Upper lobe of left lung (tissue), 6 donors: Measurements from ENCODE around the gene TMEM242. TPM values are rescaled to one million over a fixed set of nuclear protein-coding genes. Genes with fewer than 3 reads are reported as not detected.

Source experiments
- ATAC-seq, 2 donors: fragments of 200-7000 bp; cut with Tn5 transposase; one replicate each; pipeline ENCODE4 v1.9.1; 2022; ENCODE audit warnings: mild to moderate bottlenecking in 2 of 2, moderate library complexity in 2 of 2; ENCODE audit not compliant: low FRiP score in 2 of 2
- DNase-seq, 2 donors: peaks; one replicate each; pipeline ENCODE4 v3.0.0-alpha.2; 2019 to 2020
- H3K27ac ChIP-seq, 4 donors: fragments of 200-600 bp; sonication (generic); one replicate each; pipeline ENCODE4 v1.5.1; 2016 to 2019
- H3K27me3 ChIP-seq, 4 donors: fragments of 200-600 bp; sonication (generic); one replicate each; pipeline ENCODE4 v1.5.1; 2017 to 2019
- H3K36me3 ChIP-seq, 4 donors: fragments of 200-600 bp; sonication (generic); one replicate each; pipeline ENCODE4 v1.5.1; 2016 to 2019
- H3K4me1 ChIP-seq, 4 donors: fragments of 200-600 bp; sonication (generic); one replicate each; pipeline ENCODE4 v1.5.1; 2018 to 2019
- H3K4me3 ChIP-seq, 4 donors: fragments of 200-600 bp; sonication (generic); one replicate each; pipeline ENCODE4 v1.5.1; 2017 to 2019; ENCODE audit warnings: mild to moderate bottlenecking in 2 of 4, moderate library complexity in 1 of 4
- H3K9me3 ChIP-seq, 4 donors: fragments of 200-600 bp; sonication (generic); one replicate each; pipeline ENCODE4 v1.5.1; 2018 to 2019
- EP300 ChIP-seq, 4 donors: sonication (generic); formaldehyde crosslinking; IDR thresholded peaks; one replicate each; pipeline ENCODE4 v1.5.1; 2017; ENCODE audit warnings: antibody characterized with exemption in 4 of 4, control low read depth in 2 of 4
- POLR2A ChIP-seq, 4 donors: fragments of 450-650 bp; IDR thresholded peaks; one replicate each; pipeline ENCODE4 v1.5.1; 2016 to 2017; ENCODE audit warnings: antibody characterized with exemption in 4 of 4, mild to moderate bottlenecking in 2 of 4
- POLR2AphosphoS5 ChIP-seq, 2 donors: sonication (generic); formaldehyde crosslinking; IDR thresholded peaks; one replicate each; pipeline ENCODE4 v1.5.1; 2017; ENCODE audit warnings: antibody characterized with exemption in 2 of 2
- WGBS, 2 donors: methylation state at CpG; one replicate each; pipeline ENCODE4 v1.1.5; 2017 to 2018; 5-methylcytosine and 5-hydroxymethylcytosine counted together
- total RNA-seq, 6 donors: library from RNA; depleted of rRNA in 4 of 6; stranded (reverse); fragments of >200 nt in 4 of 6; gene quantifications; one replicate each; pipeline versions ENCODE4 v1.1.0 to v1.2.1, GENCODE V29; 2016 to 2021
- TF ChIP-seq, protein P1 (sequence below), 6 experiments: fragments of 450-650 bp in 4 of 6; fragments of 200-600 bp in 2 of 6; sonication (generic) in 2 of 6; IDR thresholded peaks; one replicate each; pipeline ENCODE4 v1.5.1; 2016 to 2019; ENCODE audit warnings: antibody characterized with exemption in 6 of 6
- donor health status: DM: no; HTN: no; CAD: no; lungs with moderate emphysema.
- donor health status: DM: no; HTN: yes; CAD: no; lungs with severe emphysema.

TMEM242 gene
- total RNA-seq, 6 donors from 2014 or later = 2.1 to 10.8 (median 6.5) TPM

GRCh38 chr6:157253699-157254098 lies 69.6 kb downstream of the TMEM242 start:
- 74 to 75% methylated on average over 7 of the region's 7 CpGs for WGBS, 2 donors

DNA sequence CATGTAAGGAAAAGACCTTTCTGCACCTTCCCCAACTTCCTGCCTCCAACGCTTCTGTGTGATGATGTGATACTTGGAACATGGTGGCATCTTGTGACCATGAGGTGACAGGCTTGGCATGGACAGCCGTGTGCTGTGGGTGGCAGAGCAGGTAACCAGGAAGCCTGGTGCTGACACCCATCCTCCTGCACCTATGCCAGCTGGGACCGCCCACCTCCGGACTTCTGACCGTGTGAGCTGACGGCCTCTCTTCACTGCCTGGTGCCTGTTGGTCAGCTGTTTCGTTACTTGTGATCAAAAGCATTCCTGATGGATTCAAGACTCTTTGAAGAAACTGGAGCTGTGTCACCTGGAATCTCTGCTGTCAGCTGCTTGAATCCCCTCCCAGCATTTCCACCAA lies 70.3 kb downstream of the TMEM242 start:
- WGBS, 2 donors = 73 to 75% methylated on average over 4 to 7 of the region's 7 CpGs
- Histone ChIP-seq H3K27ac (no peak overlapping the region), H3K9me3 (peaks cover 0 to 3% (median 0%) of the 10 kb centered on the region in 4 donors), H3K27me3 (no peaks in the 10 kb centered on the region), H3K4me1 (no peaks in the 10 kb centered on the region), H3K4me3 (no peak overlapping the region), H3K36me3 (no peaks in the 10 kb centered on the region)
- DNase-seq (no peak), ATAC-seq (no peak)
- TF ChIP-seq, protein P1, sequence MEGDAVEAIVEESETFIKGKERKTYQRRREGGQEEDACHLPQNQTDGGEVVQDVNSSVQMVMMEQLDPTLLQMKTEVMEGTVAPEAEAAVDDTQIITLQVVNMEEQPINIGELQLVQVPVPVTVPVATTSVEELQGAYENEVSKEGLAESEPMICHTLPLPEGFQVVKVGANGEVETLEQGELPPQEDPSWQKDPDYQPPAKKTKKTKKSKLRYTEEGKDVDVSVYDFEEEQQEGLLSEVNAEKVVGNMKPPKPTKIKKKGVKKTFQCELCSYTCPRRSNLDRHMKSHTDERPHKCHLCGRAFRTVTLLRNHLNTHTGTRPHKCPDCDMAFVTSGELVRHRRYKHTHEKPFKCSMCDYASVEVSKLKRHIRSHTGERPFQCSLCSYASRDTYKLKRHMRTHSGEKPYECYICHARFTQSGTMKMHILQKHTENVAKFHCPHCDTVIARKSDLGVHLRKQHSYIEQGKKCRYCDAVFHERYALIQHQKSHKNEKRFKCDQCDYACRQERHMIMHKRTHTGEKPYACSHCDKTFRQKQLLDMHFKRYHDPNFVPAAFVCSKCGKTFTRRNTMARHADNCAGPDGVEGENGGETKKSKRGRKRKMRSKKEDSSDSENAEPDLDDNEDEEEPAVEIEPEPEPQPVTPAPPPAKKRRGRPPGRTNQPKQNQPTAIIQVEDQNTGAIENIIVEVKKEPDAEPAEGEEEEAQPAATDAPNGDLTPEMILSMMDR (IDR thresholded peaks at IDR 0.05) = no peak
- TF ChIP-seq POLR2A (IDR thresholded peaks at IDR 0.05) (no peak), POLR2AphosphoS5 (IDR thresholded peaks at IDR 0.05) (no peak), EP300 (IDR thresholded peaks at IDR 0.05) (no peak)

More at GRCh38 chr6:157253699-157254098, 69.6 kb downstream of the TMEM242 start:
- Histone ChIP-seq H3K27me3 (no peaks in the 10 kb centered on the region), H3K9me3 (no peaks in the 10 kb centered on the region), H3K4me1 (no peaks in the 10 kb centered on the region), H3K4me3 (no peak overlapping the region), H3K27ac (no peak overlapping the region), H3K36me3 (no peaks in the 10 kb centered on the region)
- DNase-seq (no peak), ATAC-seq (no peak)
- no peak for TF ChIP-seq POLR2AphosphoS5 (IDR thresholded peaks at IDR 0.05)
- TF ChIP-seq, protein P1 (IDR thresholded peaks at IDR 0.05) = no peak
- no peak for TF ChIP-seq POLR2A (IDR thresholded peaks at IDR 0.05)
- TF ChIP-seq EP300 (IDR thresholded peaks at IDR 0.05) = no peak

GRCh38 chr6:157251586-157252247 lies 71.6 kb downstream of the TMEM242 start:
- Histone ChIP-seq H3K9me3 (peaks cover 0 to 3% (median 0%) of the 10 kb centered on the region in 4 donors), H3K27ac (no peak overlapping the region), H3K36me3 (no peaks in the 10 kb centered on the region), H3K4me1 (no peaks in the 10 kb centered on the region), H3K4me3 (no peak overlapping the region), H3K27me3 (no peaks in the 10 kb centered on the region)
- DNase-seq (no peak), ATAC-seq (no peak)
- TF ChIP-seq POLR2AphosphoS5 (IDR thresholded peaks at IDR 0.05) (no peak), POLR2A (IDR thresholded peaks at IDR 0.05) (no peak), EP300 (IDR thresholded peaks at IDR 0.05) (no peak)
- TF ChIP-seq, protein P1 (IDR thresholded peaks at IDR 0.05) = no peak
- 79 to 80% methylated on average over 8 of the region's 8 CpGs for WGBS, 2 donors

- ATAC-seq (no peak), DNase-seq (no peak)
- WGBS, 2 donors = 94 to 96% methylated on average over 8 of the region's 8 CpGs
- H3K27ac ChIP-seq = no peak overlapping the region
- TF ChIP-seq POLR2AphosphoS5 (IDR thresholded peaks at IDR 0.05) = no peak
- TF ChIP-seq POLR2A (IDR thresholded peaks at IDR 0.05) = no peak
- TF ChIP-seq EP300 (IDR thresholded peaks at IDR 0.05) = no peak
- no peak overlapping the region for H3K4me3 ChIP-seq
- H3K9me3 ChIP-seq = peaks cover 0 to 3% (median 0%) of the 10 kb centered on the region in 4 donors
- no peaks in the 10 kb centered on the region for H3K27me3 ChIP-seq
- no peaks in the 10 kb centered on the region for H3K36me3 ChIP-seq
- no peaks in the 10 kb centered on the region for H3K4me1 ChIP-seq
Measured at GRCh38 chr6:157249826-157250225, 73.5 kb downstream of the TMEM242 start.

DNA sequence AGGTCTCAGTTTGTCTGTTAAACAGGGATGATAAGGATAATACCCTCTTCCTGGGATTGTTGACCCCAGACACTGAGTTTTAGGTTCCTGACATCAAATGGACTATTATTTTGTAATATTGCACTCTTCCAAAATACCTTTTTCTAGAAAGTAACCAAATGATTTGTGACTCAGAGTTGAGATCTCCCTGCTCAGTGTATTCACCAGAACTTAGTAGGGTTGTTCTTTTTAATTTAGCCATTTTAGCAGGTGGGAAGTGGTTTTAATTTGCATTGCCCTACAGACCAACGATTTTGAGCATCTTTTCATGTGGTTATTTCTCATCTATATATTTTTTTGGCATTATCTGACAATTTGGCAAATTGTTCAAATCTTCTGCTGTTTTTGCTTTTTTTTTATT lies 75.1 kb downstream of the TMEM242 start:
- WGBS, 2 donors = 49 to 54% methylated on average over 1 of the region's 1 CpG
- H3K4me3 ChIP-seq = no peak overlapping the region
- H3K4me1 ChIP-seq = no peaks in the 10 kb centered on the region
- H3K27ac ChIP-seq = no peak overlapping the region
- no peaks in the 10 kb centered on the region for H3K27me3 ChIP-seq
- H3K9me3 ChIP-seq = peaks cover 0 to 3% (median 0%) of the 10 kb centered on the region in 4 donors
- no peak for TF ChIP-seq EP300 (IDR thresholded peaks at IDR 0.05)
- TF ChIP-seq, protein P1 (IDR thresholded peaks at IDR 0.05) = no peak
- TF ChIP-seq POLR2AphosphoS5 (IDR thresholded peaks at IDR 0.05) = no peak
- no peak for TF ChIP-seq POLR2A (IDR thresholded peaks at IDR 0.05)
- ATAC-seq = no peak
- H3K36me3 ChIP-seq = no peaks in the 10 kb centered on the region
- DNase-seq = no peak
